B cell (primary cell): ENCODE data around the gene CD36. TPM values are rescaled to one million over a fixed set of nuclear protein-coding genes. Genes with fewer than 3 reads are reported as not detected.

ENCODE experiments used
- ATAC-seq: fragments of 200-7000 bp; cut with Tn5 transposase; one replicate; pipeline ENCODE4 v1.10.0; 2021; ENCODE audit warnings: low read depth, mild to moderate bottlenecking, moderate number of reproducible peaks, moderate library complexity
- CTCF ChIA-PET: fragments of 350-600 bp; sonication (Branson Sonifier 250); formaldehyde crosslinking; loops from one replicate; lab custom pipeline; 2021; ENCODE audit warnings: antibody characterized with exemption, inconsistent platforms; lab: Charles Lee
- POLR2A ChIA-PET: fragments of 350-600 bp; sonication (Branson Sonifier 250); formaldehyde crosslinking; loops from one replicate; lab custom pipeline; 2021; ENCODE audit warnings: antibody characterized with exemption; lab: Charles Lee
- DNase-seq: peaks from one replicate; pipeline ENCODE4 v3.0.0; 2013
- H2AFZ ChIP-seq: 2 replicates; pipeline ENCODE4 v1.6.1; 2012; ENCODE audit warnings: mild to moderate bottlenecking, low read depth, low read length; ENCODE audit not compliant: insufficient read depth, poor library complexity, severe bottlenecking
- H3K27ac ChIP-seq, 2 donors: 1 replicate in 1 of 2; 2 replicates in 1 of 2; pipeline ENCODE4 v1.5.1; 2012 to 2013; ENCODE audit warnings: low read length in 2 of 2, mild to moderate bottlenecking in 2 of 2, moderate library complexity in 1 of 2
- H3K27me3 ChIP-seq, 4 experiments: fragments of 200-600 bp in 1 of 4; sonication (generic) in 1 of 4; replicated peaks in 1 of 4; 1 replicate in 2 of 4; 2 replicates in 2 of 4; pipeline versions ENCODE4 v1.6.1 to v1.7.0; 2013 to 2016; ENCODE audit warnings: low read length in 3 of 4, mild to moderate bottlenecking in 2 of 4, mixed read lengths in 1 of 4, moderate library complexity in 1 of 4; ENCODE audit not compliant: insufficient read depth in 4 of 4, control insufficient read depth in 3 of 4; ENCODE audit errors: control extremely low read depth in 1 of 4
- H3K36me3 ChIP-seq, 2 experiments: replicated peaks in 1 of 2; 1 replicate in 1 of 2; 2 replicates in 1 of 2; pipeline versions ENCODE4 v1.6.1 to v1.7.1; 2013; ENCODE audit warnings: low read length in 1 of 2; ENCODE audit not compliant: insufficient read depth in 2 of 2, control insufficient read depth in 1 of 2; ENCODE audit errors: control extremely low read depth in 1 of 2, extremely low read depth in 1 of 2
- H3K4me1 ChIP-seq, 2 donors: fragments of 200-600 bp in 1 of 2; sonication (generic) in 1 of 2; 1 replicate in 1 of 2; 2 replicates in 1 of 2; pipeline versions ENCODE4 v1.5.1 to v1.6.1; 2013 to 2017; ENCODE audit warnings: low read length in 2 of 2; ENCODE audit not compliant: control insufficient read depth in 2 of 2, insufficient read depth in 2 of 2
- H3K4me2 ChIP-seq: replicated peaks from 2 replicates; pipeline ENCODE3; 2012; ENCODE audit warnings: mild to moderate bottlenecking, low read depth, low read length; ENCODE audit not compliant: poor library complexity, severe bottlenecking
- H3K4me3 ChIP-seq, 5 experiments: fragments of 200-600 bp in 1 of 5; sonication (generic) in 1 of 5; 1 replicate in 3 of 5; 2 replicates in 2 of 5; pipeline versions ENCODE4 v1.5.1 to v1.7.0; 2011 to 2016; ENCODE audit warnings: low read length in 4 of 5, mild to moderate bottlenecking in 4 of 5, low read depth in 2 of 5, control low read depth in 1 of 5, moderate library complexity in 1 of 5; ENCODE audit not compliant: insufficient read depth in 1 of 5; ENCODE audit errors: control extremely low read depth in 1 of 5, extremely low read depth in 1 of 5
- H3K79me2 ChIP-seq: fragments of 200-600 bp; sonication (generic); one replicate; pipeline ENCODE4 v1.6.0; 2016; ENCODE audit warnings: low read length; ENCODE audit not compliant: control insufficient read depth, insufficient read depth
- H3K9ac ChIP-seq: fragments of 200-600 bp; sonication (generic); 2 replicates; pipeline ENCODE4 v1.6.1; 2017; ENCODE audit warnings: mild to moderate bottlenecking, low read length, moderate library complexity
- H3K9me3 ChIP-seq, 3 donors: one replicate each; pipeline versions ENCODE4 v1.6.1 to v1.7.1; 2013; ENCODE audit warnings: low read length in 2 of 3; ENCODE audit not compliant: control insufficient read depth in 2 of 3, insufficient read depth in 1 of 3; ENCODE audit errors: control extremely low read depth in 1 of 3
- H4K20me1 ChIP-seq: 2 replicates; pipeline ENCODE4 v1.6.0; 2012; ENCODE audit warnings: mild to moderate bottlenecking, low read length; ENCODE audit not compliant: insufficient read depth, control insufficient read depth, poor library complexity, severe bottlenecking
- H3K27ac Mint-ChIP-seq: one replicate; pipeline ENCODE4 v1.8.0; 2021; ENCODE audit warnings: mixed read lengths
- H3K27me3 Mint-ChIP-seq: one replicate; pipeline ENCODE4 v1.8.0; 2021; ENCODE audit warnings: mixed read lengths
- H3K4me1 Mint-ChIP-seq: one replicate; pipeline ENCODE4 v1.8.0; 2021; ENCODE audit warnings: mixed read lengths
- H3K4me3 Mint-ChIP-seq: one replicate; pipeline ENCODE4 v1.8.0; 2021; ENCODE audit warnings: mixed read lengths
- H3K9me3 Mint-ChIP-seq: one replicate; pipeline ENCODE4 v1.8.0; 2022; ENCODE audit warnings: mixed read lengths; ENCODE audit not compliant: insufficient read depth
- EZH2 ChIP-seq: IDR thresholded peaks from 2 replicates; pipeline ENCODE4 v1.6.1; 2012; ENCODE audit warnings: borderline replicate concordance, low read depth, mild to moderate bottlenecking, moderate library complexity, low read length; ENCODE audit not compliant: insufficient read depth, poor library complexity, severe bottlenecking
- WGBS: methylation state at CpG from one replicate; pipeline ENCODE4 v1.1.5; 2013; ENCODE audit warnings: missing lambda C conversion rate; ENCODE audit not compliant: insufficient coverage; 5-methylcytosine and 5-hydroxymethylcytosine counted together
- intact Hi-C: fragments of 100-400 bp; cut with micrococcal nuclease; formaldehyde crosslinking; loops from one replicate; pipeline ENCODE4 v1.10.0; 2022
- polyA plus RNA-seq: library from polyadenylated mRNA; depleted of rRNA; stranded (reverse); fragments of >200 nt; gene quantifications from 2 replicates; pipeline ENCODE4 v1.2.3, GENCODE V29; 2012
- total RNA-seq, 2 donors: library from RNA; stranded (reverse); fragments of 120-200 nt in 1 of 2; gene quantifications; 1 replicate in 1 of 2; 2 replicates in 1 of 2; pipeline versions ENCODE4 v1.2.3 to v1.2.4, GENCODE V29; 2013 to 2022
- TF ChIP-seq, protein P1 (sequence below): fragments of 200-600 bp; IDR thresholded peaks from one replicate; pipeline ENCODE4 v1.8.0; 2022; ENCODE audit warnings: antibody characterized with exemption, mild to moderate bottlenecking

The CD36 gene
- total and polyA plus RNA-seq, 2 donors (not counting 1 experiment from before 2014, with no cell fraction given): 0.37 to 2.3 TPM

DNA sequence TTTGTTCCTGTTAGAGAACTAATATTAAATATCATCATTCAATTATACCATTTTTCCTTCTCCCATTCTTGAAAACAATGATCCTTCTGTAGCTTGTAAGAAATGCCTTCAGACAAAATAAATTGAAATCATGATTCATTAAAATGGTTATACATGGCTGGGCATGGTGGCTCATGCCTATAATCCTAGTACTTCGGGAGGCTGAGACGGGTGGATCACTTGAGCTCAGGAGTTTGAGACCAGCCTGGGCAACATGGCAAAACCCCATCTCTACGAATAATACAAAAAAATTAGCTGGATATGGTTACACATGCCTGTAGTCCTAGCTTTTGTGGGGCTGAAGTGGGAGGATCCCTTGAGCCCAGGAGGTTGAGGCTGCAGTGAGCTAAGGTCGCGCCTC lies 13.0 kb downstream of the CD36 start:
- ChIA-PET POLR2A (no interaction called here), CTCF (interaction anchor here (1.3 kb wide), 1 partner anchor 13 kb away, joined by 5 read pairs; no protein-coding TSS in a partner anchor)
- TF ChIP-seq EZH2: no peak
- TF ChIP-seq, protein P1, sequence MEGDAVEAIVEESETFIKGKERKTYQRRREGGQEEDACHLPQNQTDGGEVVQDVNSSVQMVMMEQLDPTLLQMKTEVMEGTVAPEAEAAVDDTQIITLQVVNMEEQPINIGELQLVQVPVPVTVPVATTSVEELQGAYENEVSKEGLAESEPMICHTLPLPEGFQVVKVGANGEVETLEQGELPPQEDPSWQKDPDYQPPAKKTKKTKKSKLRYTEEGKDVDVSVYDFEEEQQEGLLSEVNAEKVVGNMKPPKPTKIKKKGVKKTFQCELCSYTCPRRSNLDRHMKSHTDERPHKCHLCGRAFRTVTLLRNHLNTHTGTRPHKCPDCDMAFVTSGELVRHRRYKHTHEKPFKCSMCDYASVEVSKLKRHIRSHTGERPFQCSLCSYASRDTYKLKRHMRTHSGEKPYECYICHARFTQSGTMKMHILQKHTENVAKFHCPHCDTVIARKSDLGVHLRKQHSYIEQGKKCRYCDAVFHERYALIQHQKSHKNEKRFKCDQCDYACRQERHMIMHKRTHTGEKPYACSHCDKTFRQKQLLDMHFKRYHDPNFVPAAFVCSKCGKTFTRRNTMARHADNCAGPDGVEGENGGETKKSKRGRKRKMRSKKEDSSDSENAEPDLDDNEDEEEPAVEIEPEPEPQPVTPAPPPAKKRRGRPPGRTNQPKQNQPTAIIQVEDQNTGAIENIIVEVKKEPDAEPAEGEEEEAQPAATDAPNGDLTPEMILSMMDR: no peak
- Histone ChIP-seq H3K4me1 (no peaks in the 10 kb centered on the region), H3K9ac (no peak overlapping the region), H3K9me3 (no peaks in the 10 kb centered on the region), H4K20me1 (no peaks in the 10 kb centered on the region), H3K4me2 (no peak overlapping the region), H3K79me2 (no peaks in the 10 kb centered on the region), H2AFZ (no peak overlapping the region), H3K27me3 (no peaks in the 10 kb centered on the region), H3K4me3 (no peak overlapping the region), H3K36me3 (no peaks in the 10 kb centered on the region), H3K27ac (no peak overlapping the region)
- H3K4me3 Mint-ChIP-seq: no peak overlapping the region
- H3K27ac Mint-ChIP-seq: no peak overlapping the region
- no peaks in the 10 kb centered on the region for H3K4me1 Mint-ChIP-seq
- intact Hi-C loops: no loop called here
- no CpG with 5 or more reads among the region's 5 CpGs for WGBS
- ATAC-seq: no peak
- no peaks in the 10 kb centered on the region for H3K27me3 Mint-ChIP-seq
- no peak for DNase-seq
- H3K9me3 Mint-ChIP-seq: no peaks in the 10 kb centered on the region

DNA sequence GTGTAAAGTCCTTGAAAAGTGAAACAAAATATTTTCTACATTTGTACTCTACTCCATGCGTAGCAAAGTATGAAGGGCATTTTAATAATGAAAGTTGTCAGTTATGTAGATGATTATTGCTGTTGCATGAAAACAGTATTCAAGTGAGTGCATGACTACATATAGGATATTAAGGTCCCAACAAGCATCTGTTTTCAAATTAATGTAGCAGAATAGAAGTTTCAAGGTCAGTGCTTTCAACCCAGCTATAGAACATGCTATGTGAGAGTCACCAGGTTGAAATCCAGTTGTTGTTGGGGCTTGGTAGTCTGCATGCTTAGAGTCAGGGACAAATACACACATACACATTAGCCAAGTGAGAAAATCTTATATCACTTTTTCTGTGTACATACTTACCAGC lies 14.8 kb downstream of the CD36 start:
- Histone ChIP-seq H3K9me3 (no peaks in the 10 kb centered on the region), H3K4me2 (no peak overlapping the region), H3K27ac (no peak overlapping the region), H3K36me3 (no peaks in the 10 kb centered on the region), H3K4me3 (no peak overlapping the region), H3K27me3 (no peaks in the 10 kb centered on the region), H3K9ac (no peak overlapping the region), H3K79me2 (no peaks in the 10 kb centered on the region), H4K20me1 (no peaks in the 10 kb centered on the region), H2AFZ (no peak overlapping the region), H3K4me1 (no peaks in the 10 kb centered on the region)
- DNase-seq: no peak
- Mint-ChIP-seq H3K27me3 (no peaks in the 10 kb centered on the region), H3K4me1 (no peaks in the 10 kb centered on the region), H3K4me3 (no peak overlapping the region), H3K27ac (no peak overlapping the region), H3K9me3 (no peaks in the 10 kb centered on the region)
- TF ChIP-seq EZH2: no peak
- TF ChIP-seq, protein P1: no peak
- ChIA-PET CTCF (no interaction called here), POLR2A (no interaction called here)
- no CpG with 5 or more reads among the region's 1 CpG for WGBS
- ATAC-seq: no peak
- intact Hi-C loops: no loop called here
